Measurements from ENCODE around the gene NKTR.

DNA sequence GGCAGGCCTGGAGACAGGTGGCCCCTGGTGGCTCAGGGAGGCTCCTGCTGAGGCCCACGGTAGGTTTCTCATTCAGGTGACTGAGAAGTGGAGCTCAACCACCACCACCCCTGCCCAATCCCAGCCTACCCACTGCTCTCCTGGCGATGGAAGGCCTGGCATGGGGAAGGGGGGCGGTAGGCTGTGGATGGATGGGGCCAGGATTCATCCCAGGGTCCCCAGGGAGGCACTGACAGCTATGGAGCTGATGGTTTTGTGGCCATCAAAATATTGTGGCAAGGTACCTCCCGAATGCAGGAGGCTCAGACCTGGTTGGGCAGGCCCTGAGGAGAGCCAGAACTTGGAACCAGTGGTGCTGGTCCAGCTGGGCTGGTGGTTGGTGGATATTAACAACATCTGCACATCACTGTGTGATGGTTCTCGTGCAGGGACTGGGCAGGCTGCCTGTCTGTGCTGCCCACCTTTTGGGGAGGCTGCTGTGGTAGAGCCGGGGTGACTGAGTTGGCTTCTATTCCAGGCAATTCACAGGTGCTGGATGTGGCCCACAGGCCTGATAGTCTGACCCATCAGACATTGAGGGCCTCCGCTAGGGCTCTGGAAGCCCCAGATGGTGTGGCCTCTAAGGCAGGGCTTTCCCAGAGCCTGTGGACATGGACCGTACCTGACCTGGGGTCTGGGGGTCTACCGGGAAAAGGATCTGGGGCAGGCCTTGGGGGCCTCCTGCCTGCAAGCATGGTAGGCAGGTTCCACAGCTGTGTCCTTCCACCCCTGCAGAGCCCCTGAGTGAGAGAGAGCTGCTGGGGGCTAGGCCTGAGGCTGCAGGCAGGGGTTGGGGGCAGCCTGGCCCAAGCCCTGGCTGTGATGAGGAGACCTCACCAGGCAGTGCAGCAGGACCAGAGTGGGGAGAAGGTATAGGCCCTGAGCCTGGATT is 56.5 kb downstream of the NKTR start:
- TF ChIP-seq CTCF (IDR thresholded peaks at IDR 0.05) (no peak), POLR2A (IDR thresholded peaks at IDR 0.05) (no peak)

All from testis (tissue), 2 donors.